SK-N-SH (cell line): ENCODE results near the gene TET1. TPM values are rescaled to one million over a fixed set of nuclear protein-coding genes. Genes with fewer than 3 reads are reported as not detected.

Source experiments
- CTCF ChIA-PET: fragments of 300-600, 350-600 bp; formaldehyde crosslinking; extraction: SDS; loops from one replicate; lab custom pipeline; 2021; lab: Yijun Ruan, JAX
- POLR2A ChIA-PET: fragments of 350-600 bp; sonication (Branson Sonifier 250); formaldehyde crosslinking; extraction: SDS; loops from one replicate; lab custom pipeline; 2020; ENCODE audit warnings: antibody characterized with exemption, inconsistent platforms; lab: Yijun Ruan, JAX
- DNase-seq: peaks from one replicate; pipeline ENCODE4 v3.0.0; 2012
- H2AFZ ChIP-seq: fragments of 200-600 bp; sonication (generic); 2 replicates; pipeline ENCODE4 v1.8.1; 2016; ENCODE audit warnings: antibody characterized with exemption, mild to moderate bottlenecking, low read depth
- H3F3A ChIP-seq: fragments of 200-600 bp; sonication (generic); replicated peaks from 2 replicates; pipeline ENCODE3; 2016; ENCODE audit warnings: antibody characterized with exemption, mild to moderate bottlenecking; ENCODE audit not compliant: insufficient read depth
- H3K27ac ChIP-seq, 2 experiments: fragments of 200-500 bp in 1 of 2; fragments of 200-600 bp in 1 of 2; sonication (Bioruptor generic) in 1 of 2; sonication (generic), shearing (Covaris generic) in 1 of 2; 2 replicates each; pipeline versions ENCODE4 v1.5.1 to v1.6.1; 2014 to 2016; ENCODE audit warnings: low read depth in 2 of 2, inconsistent platforms in 1 of 2, low read length in 1 of 2, mild to moderate bottlenecking in 1 of 2, mixed read lengths in 1 of 2
- H3K27me3 ChIP-seq: fragments of 200-600 bp; sonication (generic), shearing (Covaris generic); 2 replicates; pipeline ENCODE4 v1.6.1; 2016; ENCODE audit warnings: mixed run types; ENCODE audit not compliant: insufficient read depth
- H3K36me3 ChIP-seq, 2 experiments: fragments of 200-500 bp in 1 of 2; fragments of 200-600 bp in 1 of 2; sonication (Bioruptor generic) in 1 of 2; sonication (generic) in 1 of 2; replicated peaks in 1 of 2; 2 replicates each; pipeline versions ENCODE3 to v1.5.1; 2014 to 2016; ENCODE audit warnings: low read length in 1 of 2, mild to moderate bottlenecking in 1 of 2; ENCODE audit not compliant: insufficient read depth in 2 of 2, control insufficient read depth in 1 of 2
- H3K4me1 ChIP-seq, 2 experiments: fragments of 200-500 bp in 1 of 2; fragments of 200-600 bp in 1 of 2; sonication (Bioruptor generic) in 1 of 2; sonication (generic), shearing (Covaris generic) in 1 of 2; 2 replicates each; pipeline versions ENCODE4 v1.5.1 to v1.6.1; 2014 to 2016; ENCODE audit warnings: low read depth in 1 of 2, low read length in 1 of 2, mixed run types in 1 of 2; ENCODE audit not compliant: insufficient read depth in 2 of 2, control insufficient read depth in 1 of 2
- H3K4me2 ChIP-seq: fragments of 200-600 bp; sonication (generic), shearing (Covaris generic); 2 replicates; pipeline ENCODE4 v1.6.1; 2017; ENCODE audit warnings: mixed run types
- H3K4me3 ChIP-seq, 2 experiments: fragments of 200-500 bp in 1 of 2; fragments of 200-600 bp in 1 of 2; sonication (Bioruptor generic) in 1 of 2; sonication (generic), shearing (Covaris generic) in 1 of 2; 2 replicates each; pipeline versions ENCODE4 v1.5.1 to v1.8.1; 2014 to 2016; ENCODE audit warnings: low read depth in 2 of 2, inconsistent platforms in 1 of 2, low read length in 1 of 2, mild to moderate bottlenecking in 1 of 2, mixed read lengths in 1 of 2, moderate library complexity in 1 of 2
- H3K79me2 ChIP-seq: fragments of 200-600 bp; sonication (generic); 2 replicates; pipeline ENCODE4 v1.8.1; 2017; ENCODE audit warnings: mild to moderate bottlenecking; ENCODE audit not compliant: insufficient read depth
- H3K9ac ChIP-seq: fragments of 200-600 bp; sonication (generic); 2 replicates; pipeline ENCODE4 v1.6.1; 2017; ENCODE audit warnings: mixed run types
- H3K9me2 ChIP-seq: fragments of 200-600 bp; sonication (generic); 2 replicates; pipeline ENCODE4 v1.6.1; 2017; ENCODE audit warnings: mixed run types
- H3K9me3 ChIP-seq: fragments of 200-600 bp; sonication (generic); 2 replicates; pipeline ENCODE4 v1.6.1; 2017; ENCODE audit warnings: mixed run types, mild to moderate bottlenecking, moderate library complexity
- H4K20me1 ChIP-seq: fragments of 200-600 bp; sonication (generic); 2 replicates; pipeline ENCODE4 v1.6.1; 2017; ENCODE audit warnings: mild to moderate bottlenecking, mixed run types; ENCODE audit not compliant: insufficient read depth
- EZH2phosphoT487 ChIP-seq: fragments of 200-600 bp; sonication (generic); IDR thresholded peaks from 2 replicates; pipeline ENCODE4 v1.6.1; 2017; ENCODE audit warnings: low read depth, mixed run types, mild to moderate bottlenecking, antibody characterized with exemption, moderate library complexity, borderline replicate concordance
- MXI1 ChIP-seq: IDR thresholded peaks from 2 replicates; pipeline ENCODE4 v1.6.1; 2012; ENCODE audit warnings: mild to moderate bottlenecking, low read depth, low read length, improper control_type of control experiment
- RAD21 ChIP-seq: IDR thresholded peaks from 2 replicates; pipeline ENCODE4 v1.6.1; 2012; ENCODE audit warnings: mild to moderate bottlenecking, low read length
- RXRA ChIP-seq: IDR thresholded peaks from 2 replicates; pipeline ENCODE4 v1.4.0; 2012; ENCODE audit warnings: low read depth, mild to moderate bottlenecking, borderline replicate concordance
- SIN3A ChIP-seq: IDR thresholded peaks from 2 replicates; pipeline ENCODE4 v1.6.1; 2012; ENCODE audit warnings: low read depth, mild to moderate bottlenecking, low read length, moderate library complexity, borderline replicate concordance
- YY1 ChIP-seq: IDR thresholded peaks from 2 replicates; pipeline ENCODE4 v1.4.0; 2012; ENCODE audit warnings: low read depth, mild to moderate bottlenecking
- WGBS: methylation state at CpG from one replicate; pipeline ENCODE4 v1.1.6; 2017; ENCODE audit warnings: low lambda C conversion rate; 5-methylcytosine and 5-hydroxymethylcytosine counted together
- polyA plus RNA-seq, 3 experiments: library from polyadenylated mRNA; depleted of rRNA; stranded (reverse); fragments of >200 nt; gene quantifications; 2 replicates each; pipeline ENCODE4 v1.2.3, GENCODE V29; 2012
- TF ChIP-seq, protein P1 (sequence below): IDR thresholded peaks from 2 replicates; pipeline ENCODE4 v1.4.0; 2012; ENCODE audit warnings: low read depth
- TF ChIP-seq, protein P2 (sequence below): IDR thresholded peaks from 2 replicates; pipeline ENCODE4 v1.4.0; 2012; ENCODE audit warnings: low read depth, borderline replicate concordance
- TF ChIP-seq, protein P3 (sequence below): fragments of 150-350 bp; IDR thresholded peaks from 2 replicates; pipeline ENCODE4 v1.6.1; 2017; ENCODE audit warnings: antibody characterized with exemption, low read length, low read depth, borderline replicate concordance
- TF ChIP-seq, protein P4 (sequence below): fragments of 200-600 bp; sonication (generic); IDR thresholded peaks from 2 replicates; pipeline ENCODE4 v1.6.1; 2017; ENCODE audit warnings: antibody characterized with exemption, mild to moderate bottlenecking, moderate library complexity

Gene TET1
- polyA plus RNA-seq, 1 of the 3 experiments (the other 2 are of a cell fraction), result 0.38 TPM

DNA sequence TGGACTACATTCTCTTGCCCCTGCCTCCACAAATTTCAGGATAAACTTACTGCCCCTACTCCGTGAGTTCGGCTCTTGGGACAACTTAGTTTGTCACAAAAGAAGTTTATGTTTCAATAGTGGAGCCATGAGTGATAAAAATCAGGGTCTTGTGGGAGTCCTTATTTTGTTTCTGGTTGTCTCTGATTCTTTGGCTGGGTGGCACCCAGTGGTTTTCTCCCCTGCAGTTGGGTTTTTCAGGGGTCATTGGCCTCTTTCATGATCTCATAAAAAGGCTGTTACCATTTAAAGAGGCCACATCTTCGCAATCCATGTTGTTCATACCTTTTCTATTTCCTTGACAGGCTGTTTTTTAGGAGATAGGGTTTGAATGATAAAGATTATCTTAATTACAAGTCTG is 5.5 kb downstream of the TET1 start:
- H3K27me3 ChIP-seq, result no peaks in the 10 kb centered on the region
- TF ChIP-seq RXRA (no peak), RAD21 (no peak), MXI1 (no peak), YY1 (no peak), SIN3A (no peak)
- TF ChIP-seq, protein P1, sequence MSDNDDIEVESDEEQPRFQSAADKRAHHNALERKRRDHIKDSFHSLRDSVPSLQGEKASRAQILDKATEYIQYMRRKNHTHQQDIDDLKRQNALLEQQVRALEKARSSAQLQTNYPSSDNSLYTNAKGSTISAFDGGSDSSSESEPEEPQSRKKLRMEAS, result no peak
- TF ChIP-seq, protein P2, sequence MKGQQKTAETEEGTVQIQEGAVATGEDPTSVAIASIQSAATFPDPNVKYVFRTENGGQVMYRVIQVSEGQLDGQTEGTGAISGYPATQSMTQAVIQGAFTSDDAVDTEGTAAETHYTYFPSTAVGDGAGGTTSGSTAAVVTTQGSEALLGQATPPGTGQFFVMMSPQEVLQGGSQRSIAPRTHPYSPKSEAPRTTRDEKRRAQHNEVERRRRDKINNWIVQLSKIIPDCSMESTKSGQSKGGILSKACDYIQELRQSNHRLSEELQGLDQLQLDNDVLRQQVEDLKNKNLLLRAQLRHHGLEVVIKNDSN, result no peak
- TF ChIP-seq, protein P3, sequence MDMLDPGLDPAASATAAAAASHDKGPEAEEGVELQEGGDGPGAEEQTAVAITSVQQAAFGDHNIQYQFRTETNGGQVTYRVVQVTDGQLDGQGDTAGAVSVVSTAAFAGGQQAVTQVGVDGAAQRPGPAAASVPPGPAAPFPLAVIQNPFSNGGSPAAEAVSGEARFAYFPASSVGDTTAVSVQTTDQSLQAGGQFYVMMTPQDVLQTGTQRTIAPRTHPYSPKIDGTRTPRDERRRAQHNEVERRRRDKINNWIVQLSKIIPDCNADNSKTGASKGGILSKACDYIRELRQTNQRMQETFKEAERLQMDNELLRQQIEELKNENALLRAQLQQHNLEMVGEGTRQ, result no peak
- TF ChIP-seq, all 33 proteins: peak for 0
- H3K27ac ChIP-seq, result no peak overlapping the region
- DNase-seq, result no peak
- H4K20me1 ChIP-seq, result no peaks in the 10 kb centered on the region
- no peak overlapping the region for H3K9ac ChIP-seq
- H3K9me3 ChIP-seq, result no peaks in the 10 kb centered on the region
- H3K36me3 ChIP-seq, result no peaks in the 10 kb centered on the region
- ChIA-PET POLR2A (no interaction called here), CTCF (no interaction called here)
- H3K4me1 ChIP-seq, result peaks cover 10 to 15% of the 10 kb centered on the region in 2 experiments; a peak in 3 of 4 replicates
- no peaks in the 10 kb centered on the region for H3K9me2 ChIP-seq
- H3K4me3 ChIP-seq, result no peak overlapping the region
- no peak overlapping the region for H2AFZ ChIP-seq
- H3F3A ChIP-seq, result no peaks in the 10 kb centered on the region
- 94% methylated on average over 3 of the region's 3 CpGs for WGBS
- H3K4me2 ChIP-seq, result no peak overlapping the region
- peaks cover 84% of the 10 kb centered on the region for H3K79me2 ChIP-seq

DNA sequence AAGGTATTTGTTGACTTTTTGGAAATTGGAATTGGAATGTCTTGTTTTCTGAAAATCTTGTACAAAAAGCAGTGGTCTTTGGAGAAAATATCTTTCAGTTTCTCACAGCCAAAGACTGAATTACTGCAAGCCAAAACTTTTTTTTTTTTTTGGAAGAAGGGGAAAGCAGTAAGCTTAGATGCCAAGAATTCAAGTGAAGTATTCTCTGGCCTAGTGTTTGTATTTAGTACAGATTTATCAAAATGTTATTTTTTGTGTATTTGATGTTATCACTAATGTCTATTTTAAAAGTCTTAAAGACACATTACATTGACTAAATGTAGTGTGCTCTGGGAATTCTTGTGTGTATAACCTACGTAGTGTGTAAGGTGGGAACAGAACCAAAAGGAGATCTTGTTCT is 6.2 kb downstream of the TET1 start:
- no peak for TF ChIP-seq EZH2phosphoT487
- TF ChIP-seq, protein P4, sequence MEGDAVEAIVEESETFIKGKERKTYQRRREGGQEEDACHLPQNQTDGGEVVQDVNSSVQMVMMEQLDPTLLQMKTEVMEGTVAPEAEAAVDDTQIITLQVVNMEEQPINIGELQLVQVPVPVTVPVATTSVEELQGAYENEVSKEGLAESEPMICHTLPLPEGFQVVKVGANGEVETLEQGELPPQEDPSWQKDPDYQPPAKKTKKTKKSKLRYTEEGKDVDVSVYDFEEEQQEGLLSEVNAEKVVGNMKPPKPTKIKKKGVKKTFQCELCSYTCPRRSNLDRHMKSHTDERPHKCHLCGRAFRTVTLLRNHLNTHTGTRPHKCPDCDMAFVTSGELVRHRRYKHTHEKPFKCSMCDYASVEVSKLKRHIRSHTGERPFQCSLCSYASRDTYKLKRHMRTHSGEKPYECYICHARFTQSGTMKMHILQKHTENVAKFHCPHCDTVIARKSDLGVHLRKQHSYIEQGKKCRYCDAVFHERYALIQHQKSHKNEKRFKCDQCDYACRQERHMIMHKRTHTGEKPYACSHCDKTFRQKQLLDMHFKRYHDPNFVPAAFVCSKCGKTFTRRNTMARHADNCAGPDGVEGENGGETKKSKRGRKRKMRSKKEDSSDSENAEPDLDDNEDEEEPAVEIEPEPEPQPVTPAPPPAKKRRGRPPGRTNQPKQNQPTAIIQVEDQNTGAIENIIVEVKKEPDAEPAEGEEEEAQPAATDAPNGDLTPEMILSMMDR, result no peak
- no peak overlapping the region for H3K27ac ChIP-seq
- no peak overlapping the region for H3K9ac ChIP-seq
- no peaks in the 10 kb centered on the region for H4K20me1 ChIP-seq
- CTCF ChIA-PET, result no interaction called here
- H3K4me2 ChIP-seq, result no peak overlapping the region
- H3K4me3 ChIP-seq, result no peak overlapping the region
- no peaks in the 10 kb centered on the region for H3K27me3 ChIP-seq
- no peaks in the 10 kb centered on the region for H3K9me2 ChIP-seq
- H3K36me3 ChIP-seq, result no peaks in the 10 kb centered on the region
- POLR2A ChIA-PET, result no interaction called here
- H3F3A ChIP-seq, result no peaks in the 10 kb centered on the region
- no peaks in the 10 kb centered on the region for H3K9me3 ChIP-seq
- H3K4me1 ChIP-seq, result peaks cover 10 to 15% of the 10 kb centered on the region in 2 experiments; a peak in 3 of 4 replicates
- DNase-seq, result no peak
- H3K79me2 ChIP-seq, result peaks cover 81% of the 10 kb centered on the region
- no peak overlapping the region for H2AFZ ChIP-seq
- WGBS, result 93% methylated on average over 1 of the region's 1 CpG
